Heart right ventricle (tissue), 16 donors: ENCODE measurements around the gene CLIP4. TPM values are rescaled to one million over a fixed set of nuclear protein-coding genes. Genes with fewer than 3 reads are reported as not detected.
A peak's percentile ranks its signal among the peaks of the same experiment; 100 is the strongest.
"Not testable (repeated sequence)": the region's sequence is repeated elsewhere in the genome, so short reads cannot be mapped to it uniquely, and the experiment has no call there.

Experiments used
- ATAC-seq, 8 donors: fragments of 200-7000 bp; cut with Tn5 transposase; one replicate each; pipeline ENCODE4 v1.9.1; 2020; ENCODE audit warnings: mild to moderate bottlenecking in 8 of 8, moderate library complexity in 8 of 8, moderate number of reproducible peaks in 1 of 8
- DNase-seq, 2 donors: peaks; one replicate each; pipeline ENCODE4 v3.0.0-alpha.2; 2020
- H3K27ac ChIP-seq, 10 donors: fragments of 200-600 bp; sonication (generic) in 2 of 10; one replicate each; pipeline versions ENCODE4 v1.5.0 to v1.8.0; 2020 to 2022; ENCODE audit warnings: mild to moderate bottlenecking in 3 of 10
- H3K27me3 ChIP-seq, 7 donors: fragments of 200-600 bp; one replicate each; pipeline ENCODE4 v1.8.0; 2021 to 2022; ENCODE audit warnings: mild to moderate bottlenecking in 2 of 7
- H3K36me3 ChIP-seq, 9 donors: fragments of 200-600 bp; sonication (generic) in 1 of 9; one replicate each; pipeline versions ENCODE4 v1.5.0 to v1.8.0; 2020 to 2022; ENCODE audit warnings: mild to moderate bottlenecking in 2 of 9
- H3K4me1 ChIP-seq, 9 donors: fragments of 200-600 bp; sonication (generic) in 1 of 9; one replicate each; pipeline versions ENCODE4 v1.5.0 to v1.8.0; 2020 to 2022; ENCODE audit warnings: mild to moderate bottlenecking in 4 of 9
- H3K4me3 ChIP-seq, 10 donors: fragments of 200-600 bp; sonication (generic) in 2 of 10; one replicate each; pipeline versions ENCODE4 v1.5.0 to v1.8.0; 2020 to 2022; ENCODE audit warnings: mild to moderate bottlenecking in 7 of 10, moderate library complexity in 2 of 10
- H3K9me3 ChIP-seq, 11 donors: fragments of 200-600 bp in 10 of 11; sonication (generic) in 2 of 11; one replicate each; pipeline versions ENCODE4 v1.5.0 to v1.8.0; 2013 to 2022; ENCODE audit warnings: mild to moderate bottlenecking in 2 of 11, control low read depth in 1 of 11, moderate library complexity in 1 of 11
- CTCF ChIP-seq, 9 donors: fragments of 200-600 bp; sonication (generic) in 2 of 9; IDR thresholded peaks; one replicate each; pipeline versions ENCODE4 v1.5.0 to v1.8.0; 2021 to 2022; ENCODE audit warnings: antibody characterized with exemption in 9 of 9, mild to moderate bottlenecking in 5 of 9, moderate library complexity in 1 of 9
- WGBS, 2 donors: extraction: QIAGEN DNeasy Blood & Tissue Kit; methylation state at CpG; one replicate each; pipeline ENCODE4 v1.1.7; 2013; ENCODE audit warnings: inconsistent platforms in 1 of 2; 5-methylcytosine and 5-hydroxymethylcytosine counted together
- intact Hi-C, 10 donors: fragments of 100-400 bp; cut with DNase I; formaldehyde crosslinking; loops; one replicate each; pipeline versions ENCODE4 v1.11.1 to v1.14.2; 2022
- polyA plus RNA-seq, 2 donors: library from polyadenylated mRNA; stranded (reverse); fragments of 200-250 nt; gene quantifications; one replicate each; pipeline ENCODE4 v1.2.3, GENCODE V29; 2013
- total RNA-seq, 10 donors: library from RNA; stranded (reverse); fragmentation: NEBNext Ultra II Directional in 3 of 10; extraction: Animal tissue kit (Norgen Biotek cat#: 25700) in 3 of 10; gene quantifications; one replicate each; pipeline versions ENCODE4 v1.2.1 to v1.2.4, GENCODE V29; 2021 to 2023
- donor health status: Arrhythmogenic right ventricular cardiomyopathy.
- donor health status: ischemic (EF 13 %, LVEDD 7.1; RV severe dilation, severe dysfunction).
- donor health status: healthy with polysubstance abuse.
- donor health status: DM: no; HTN: yes; CAD: no.
- donor health status: DM: no; HTN: no; CAD: no.
- donor health status: ischemic (EF 25% LVEDD 6.9; RV normal size, moderate dysfunction).
- donor health status: ischemic (EF 25% LVEDD 5.7; RV mildly dilated, moderate dysfunction).
- donor health status: healthy.
- donor health status: DM: yes; HTN: yes; CAD: no.
- donor health status: Ischemic cardiomyopathy.
- donor health status: ischemic (EF 35%, LVEDD 5.7; RV mildly dilated, moderate dysfunction).
- donor health status: nonischemic (EF 11% LVEDD 7.7; RV severe dilation, severe dysfunction).
- donor health status: DM: yes; HTN: yes; CAD: no.
- donor health status: PGD.
- donor health status: ischemic (EF 29% LVEDD 5.4; RV normal size, mild dysfunction).
- donor health status: nonischemic (EF 23%, LVEDD 6.1; RV moderate dilation, normal function).

CLIP4 gene
- total and polyA plus RNA-seq, 12 donors = 8.3 to 55.2 (median 42.8) TPM

- WGBS, 2 donors = 85 to 86% methylated on average over 3 of the region's 3 CpGs
- Histone ChIP-seq H3K4me3 (no peak overlapping the region), H3K36me3 (no peaks in the 10 kb centered on the region), H3K4me1 (peaks cover 0 to 5% (median 0%) of the 10 kb centered on the region in 9 donors), H3K27me3 (no peaks in the 10 kb centered on the region), H3K27ac (no peak overlapping the region), H3K9me3 (no peaks in the 10 kb centered on the region)
- ATAC-seq (no peak), DNase-seq (no peak)
- intact Hi-C loops = no loop called here
- no peak for TF ChIP-seq CTCF (IDR thresholded peaks at IDR 0.05)
Observed at GRCh38 chr2:29106256-29106655, 9.0 kb upstream of the CLIP4 start.

GRCh38 chr2:29106980-29107388 is 8.2 kb upstream of the CLIP4 start:
- Histone ChIP-seq H3K27ac (no peak overlapping the region), H3K27me3 (no peaks in the 10 kb centered on the region), H3K9me3 (no peaks in the 10 kb centered on the region), H3K4me3 (no peak overlapping the region), H3K4me1 (peaks cover 0 to 5% (median 0%) of the 10 kb centered on the region in 9 donors), H3K36me3 (no peaks in the 10 kb centered on the region)
- DNase-seq = no peak
- no peak for TF ChIP-seq CTCF (IDR thresholded peaks at IDR 0.05)
- peak in 2 of 8 donors; percentile 34 to 38 for ATAC-seq
- intact Hi-C loops = no loop called here
- WGBS, 2 donors = 57 to 72% methylated on average over 2 of the region's 2 CpGs

- H3K27me3 ChIP-seq, H3K36me3 ChIP-seq, DNase-seq, H3K4me3 ChIP-seq, H3K27ac ChIP-seq, H3K9me3 ChIP-seq, intact Hi-C loops, ATAC-seq, H3K4me1 ChIP-seq: not testable (repeated sequence)
- WGBS, 2 donors = 87 to 91% methylated on average over 3 of the region's 3 CpGs
Observed at GRCh38 chr2:29107547-29107946, 7.7 kb upstream of the CLIP4 start.

- Histone ChIP-seq H3K4me1 (peaks cover 0 to 7% (median 0%) of the 10 kb centered on the region in 9 donors), H3K9me3 (no peaks in the 10 kb centered on the region), H3K4me3 (no peak overlapping the region), H3K36me3 (no peaks in the 10 kb centered on the region), H3K27ac (peak overlapping the region in 1 of 10 donors; percentile 20), H3K27me3 (no peaks in the 10 kb centered on the region)
- DNase-seq = no peak
- WGBS, 2 donors = 74 to 80% methylated on average over 8 of the region's 8 CpGs
- no peak for TF ChIP-seq CTCF (IDR thresholded peaks at IDR 0.05)
- ATAC-seq = peak in 1 of 8 donors; percentile 71
- intact Hi-C loops = no loop called here
Observed at GRCh38 chr2:29108225-29108624, 7.0 kb upstream of the CLIP4 start.

GRCh38 chr2:29109246-29109645 is 6.0 kb upstream of the CLIP4 start:
- H3K36me3 ChIP-seq = no peaks in the 10 kb centered on the region
- H3K9me3 ChIP-seq = no peaks in the 10 kb centered on the region
- intact Hi-C loops = no loop called here
- no peaks in the 10 kb centered on the region for H3K27me3 ChIP-seq
- WGBS, 2 donors = 94 to 95% methylated on average over 2 of the region's 2 CpGs
- no peak overlapping the region for H3K27ac ChIP-seq
- DNase-seq (no peak), ATAC-seq (no peak)
- peaks cover 0 to 17% (median 6%) of the 10 kb centered on the region in 9 donors for H3K4me1 ChIP-seq
- no peak for TF ChIP-seq CTCF (IDR thresholded peaks at IDR 0.05)
- no peak overlapping the region for H3K4me3 ChIP-seq
